ENCODE data around the gene PDCD2L. TPM values are rescaled to one million over a fixed set of nuclear protein-coding genes. Genes with fewer than 3 reads are reported as not detected.
"Not testable (repeated sequence)": the region's sequence is repeated elsewhere in the genome, so short reads cannot be mapped to it uniquely, and the experiment has no call there.

Gene PDCD2L
- total RNA-seq, 1 donor from 2014 or later: 10.8 TPM

DNA sequence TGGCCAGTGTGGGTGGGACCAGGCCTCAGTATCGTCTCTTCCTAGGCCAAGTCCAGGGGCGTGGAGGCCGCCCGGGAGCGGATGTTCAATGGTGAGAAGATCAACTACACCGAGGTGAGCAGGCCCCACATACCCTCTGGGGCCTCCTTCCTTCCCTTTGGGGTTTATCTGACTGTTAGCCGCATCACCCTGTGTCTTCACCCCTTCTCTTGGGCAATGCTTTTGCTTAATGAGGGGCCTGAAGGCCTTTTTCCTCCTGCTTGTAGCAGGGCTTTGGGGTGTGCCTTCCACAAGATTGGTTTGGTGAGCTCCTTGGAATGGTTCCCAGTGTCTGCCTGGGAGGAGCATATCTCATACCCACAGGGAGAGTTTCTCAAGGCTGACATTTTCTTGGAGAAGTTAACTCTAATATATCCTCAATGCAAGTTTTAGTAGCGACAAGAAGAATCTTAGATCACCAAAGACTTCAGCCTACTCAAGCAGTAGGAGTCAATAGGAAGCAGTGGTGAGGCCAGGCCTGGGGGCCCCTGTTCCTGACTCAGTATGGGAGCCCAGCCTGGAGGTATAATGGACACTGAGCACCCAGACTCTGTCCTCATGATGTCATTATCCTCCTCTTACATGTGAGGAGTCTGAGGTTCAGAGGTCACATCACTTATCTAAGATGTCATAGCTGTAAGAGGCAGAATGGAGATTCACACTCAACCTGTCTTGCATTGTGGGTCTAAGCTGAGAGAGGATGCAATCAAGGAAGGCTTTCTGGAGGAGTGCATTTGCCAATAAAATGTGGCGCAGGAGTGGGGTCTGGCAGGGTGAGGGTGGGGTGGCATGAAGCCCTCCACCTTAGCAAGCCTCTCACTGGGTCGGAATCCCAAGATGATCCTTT lies 37.2 kb upstream of the PDCD2L start:
- intact Hi-C loops (cut with DNase I): no loop called here
- no peak overlapping the region for H3K27ac ChIP-seq
- H3K4me1 ChIP-seq: peaks cover 26% of the 10 kb centered on the region
- DNase-seq (ENCODE audit: extremely low spot score in 2 of 2): no peak
- no peaks in the 10 kb centered on the region for H3K27me3 ChIP-seq
- no peaks in the 10 kb centered on the region for H3K9me3 ChIP-seq
- H3K36me3 ChIP-seq: peaks cover 0 to 37% of the 10 kb centered on the region in 2 donors
- H3K4me3 ChIP-seq: no peak overlapping the region
- TF ChIP-seq POLR2A (IDR thresholded peaks at IDR 0.05): no peak
- TF ChIP-seq, protein P1, sequence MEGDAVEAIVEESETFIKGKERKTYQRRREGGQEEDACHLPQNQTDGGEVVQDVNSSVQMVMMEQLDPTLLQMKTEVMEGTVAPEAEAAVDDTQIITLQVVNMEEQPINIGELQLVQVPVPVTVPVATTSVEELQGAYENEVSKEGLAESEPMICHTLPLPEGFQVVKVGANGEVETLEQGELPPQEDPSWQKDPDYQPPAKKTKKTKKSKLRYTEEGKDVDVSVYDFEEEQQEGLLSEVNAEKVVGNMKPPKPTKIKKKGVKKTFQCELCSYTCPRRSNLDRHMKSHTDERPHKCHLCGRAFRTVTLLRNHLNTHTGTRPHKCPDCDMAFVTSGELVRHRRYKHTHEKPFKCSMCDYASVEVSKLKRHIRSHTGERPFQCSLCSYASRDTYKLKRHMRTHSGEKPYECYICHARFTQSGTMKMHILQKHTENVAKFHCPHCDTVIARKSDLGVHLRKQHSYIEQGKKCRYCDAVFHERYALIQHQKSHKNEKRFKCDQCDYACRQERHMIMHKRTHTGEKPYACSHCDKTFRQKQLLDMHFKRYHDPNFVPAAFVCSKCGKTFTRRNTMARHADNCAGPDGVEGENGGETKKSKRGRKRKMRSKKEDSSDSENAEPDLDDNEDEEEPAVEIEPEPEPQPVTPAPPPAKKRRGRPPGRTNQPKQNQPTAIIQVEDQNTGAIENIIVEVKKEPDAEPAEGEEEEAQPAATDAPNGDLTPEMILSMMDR (IDR thresholded peaks at IDR 0.05): no peak
- no peak for TF ChIP-seq POLR2AphosphoS5 (IDR thresholded peaks at IDR 0.05; ENCODE audit: insufficient read depth in 1 of 2, low read depth in 1 of 2)

GRCh38 chr19:34367624-34367957 lies 36.6 kb upstream of the PDCD2L start:
- no peaks in the 10 kb centered on the region for H3K27me3 ChIP-seq
- peaks cover 26% of the 10 kb centered on the region for H3K4me1 ChIP-seq
- peaks cover 0 to 37% of the 10 kb centered on the region in 2 donors for H3K36me3 ChIP-seq
- H3K9me3 ChIP-seq: no peaks in the 10 kb centered on the region
- TF ChIP-seq POLR2A (IDR thresholded peaks at IDR 0.05) (no peak), POLR2AphosphoS5 (IDR thresholded peaks at IDR 0.05; ENCODE audit: insufficient read depth in 1 of 2, low read depth in 1 of 2) (no peak)
- TF ChIP-seq, protein P1 (IDR thresholded peaks at IDR 0.05): no peak
- intact Hi-C loops (cut with DNase I): no loop called here
- H3K4me3 ChIP-seq: no peak overlapping the region
- no peak overlapping the region for H3K27ac ChIP-seq
- DNase-seq (ENCODE audit: extremely low spot score in 2 of 2): no peak

DNA sequence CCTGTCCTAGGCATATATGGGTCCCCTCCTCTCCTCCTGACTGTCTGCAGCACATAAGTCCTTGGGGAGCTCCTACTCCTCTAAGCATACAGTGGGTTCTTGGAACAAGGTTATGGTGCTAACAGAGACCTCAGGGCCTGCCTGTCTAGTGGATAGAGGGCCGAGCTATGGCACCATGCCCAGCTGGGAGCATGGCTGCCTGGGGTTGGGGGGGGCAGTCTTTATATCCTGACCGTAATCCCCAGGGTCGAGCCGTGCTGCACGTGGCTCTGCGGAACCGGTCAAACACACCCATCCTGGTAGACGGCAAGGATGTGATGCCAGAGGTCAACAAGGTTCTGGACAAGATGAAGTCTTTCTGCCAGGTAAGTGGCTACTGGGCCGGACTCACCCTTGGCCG lies 35.9 kb upstream of the PDCD2L start:
- TF ChIP-seq, protein P1 (IDR thresholded peaks at IDR 0.05): no peak
- TF ChIP-seq POLR2A (IDR thresholded peaks at IDR 0.05): no peak
- no peak overlapping the region for H3K27ac ChIP-seq

DNA sequence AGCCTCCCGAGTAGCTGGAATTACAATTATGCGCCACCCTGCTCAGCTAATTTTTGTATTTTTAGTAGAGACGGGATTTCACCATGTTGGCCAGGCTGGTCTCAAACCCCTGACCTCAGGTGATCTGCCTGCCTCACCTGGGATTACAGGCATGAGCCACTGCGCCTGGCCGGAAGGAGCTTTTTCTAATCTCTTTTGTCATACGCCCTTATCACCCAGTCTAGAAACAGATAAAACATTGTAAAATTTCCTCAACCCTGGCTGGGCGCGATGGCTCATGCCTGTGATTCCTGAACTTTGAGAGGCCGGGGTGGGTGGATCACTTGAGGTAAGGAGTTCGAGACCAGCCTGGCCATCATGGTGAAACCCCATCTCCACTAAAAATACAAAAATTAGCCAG lies 35.0 kb upstream of the PDCD2L start:
- H3K4me3 ChIP-seq: not testable (repeated sequence)
- peaks cover 0 to 50% of the 10 kb centered on the region in 2 donors for H3K36me3 ChIP-seq

More for the DNA sequence above, 35.9 kb upstream of the PDCD2L start:
- intact Hi-C loops (cut with DNase I): no loop called here
- no peak overlapping the region for H3K4me3 ChIP-seq
- H3K9me3 ChIP-seq: no peaks in the 10 kb centered on the region
- no peaks in the 10 kb centered on the region for H3K27me3 ChIP-seq
- peaks cover 0 to 42% of the 10 kb centered on the region in 2 donors for H3K36me3 ChIP-seq
- H3K4me1 ChIP-seq: peaks cover 26% of the 10 kb centered on the region
- no peak for DNase-seq (ENCODE audit: extremely low spot score in 2 of 2)

DNA sequence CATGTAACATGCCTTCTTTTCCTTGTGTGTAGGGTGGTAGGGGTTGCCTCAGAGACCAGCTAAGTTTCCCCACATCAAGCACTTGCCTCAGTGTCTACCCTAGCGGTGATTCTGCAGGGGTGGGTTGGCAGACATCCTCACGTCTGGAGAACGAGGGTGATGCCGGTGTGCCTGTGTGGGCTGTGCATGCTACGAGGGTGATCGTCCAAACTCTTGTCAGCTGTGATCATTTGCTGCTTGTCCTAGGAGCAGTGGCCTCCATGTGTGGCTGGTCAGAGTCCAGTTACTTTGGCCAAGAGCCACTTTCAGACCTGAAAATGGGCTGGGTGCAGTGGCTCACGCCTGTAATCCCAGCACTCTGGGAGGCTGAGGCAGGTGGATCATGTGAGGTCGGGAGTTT lies 34.1 kb upstream of the PDCD2L start:
- H3K27ac ChIP-seq: no peak overlapping the region
- no peaks in the 10 kb centered on the region for H3K9me3 ChIP-seq
- no peak overlapping the region for H3K4me3 ChIP-seq
- no peak for DNase-seq (ENCODE audit: extremely low spot score in 2 of 2)
- H3K4me1 ChIP-seq: peaks cover 21% of the 10 kb centered on the region
- TF ChIP-seq POLR2A (IDR thresholded peaks at IDR 0.05) (no peak), POLR2AphosphoS5 (IDR thresholded peaks at IDR 0.05; ENCODE audit: insufficient read depth in 1 of 2, low read depth in 1 of 2) (no peak)
- TF ChIP-seq, protein P1 (IDR thresholded peaks at IDR 0.05): no peak
- H3K27me3 ChIP-seq: no peaks in the 10 kb centered on the region
- intact Hi-C loops (cut with DNase I): no loop called here
- H3K36me3 ChIP-seq: peaks cover 0 to 50% of the 10 kb centered on the region in 2 donors

More for the DNA sequence above, 35.0 kb upstream of the PDCD2L start:
- DNase-seq (ENCODE audit: extremely low spot score in 2 of 2); H3K27me3 ChIP-seq; H3K27ac ChIP-seq; H3K9me3 ChIP-seq; intact Hi-C loops (cut with DNase I): not testable (repeated sequence)
- peaks cover 26% of the 10 kb centered on the region for H3K4me1 ChIP-seq

Data from vagina (tissue), 2 donors.